HepG2 (cell line): ENCODE data around the gene ANTXR1. TPM values are rescaled to one million over a fixed set of nuclear protein-coding genes. Genes with fewer than 3 reads are reported as not detected.
A peak's percentile ranks its signal among the peaks of the same experiment; 100 is the strongest.

Experiments
- CREM ChIP-seq, 2 experiments: sonication (generic) in 1 of 2; formaldehyde crosslinking in 1 of 2; IDR thresholded peaks; 2 replicates each; pipeline versions ENCODE4 v1.4.0 to v1.6.1; 2016 to 2020; ENCODE audit warnings: antibody characterized with exemption in 1 of 2, mild to moderate bottlenecking in 1 of 2, missing genetic modification reagents in 1 of 2
- ETV5 ChIP-seq: IDR thresholded peaks from 2 replicates; pipeline ENCODE4 v1.6.1; 2018; ENCODE audit warnings: missing biosample characterization, missing genetic modification reagents, inconsistent platforms, borderline replicate concordance
- GLI4 ChIP-seq: sonication (generic); formaldehyde crosslinking; IDR thresholded peaks from 2 replicates; pipeline ENCODE4 v1.5.1; 2020; ENCODE audit warnings: missing genetic modification reagents, mild to moderate bottlenecking, moderate library complexity, borderline replicate concordance
- HDAC1 ChIP-seq: sonication (generic); formaldehyde crosslinking; IDR thresholded peaks from 2 replicates; pipeline ENCODE4 v1.5.1; 2020; ENCODE audit warnings: mild to moderate bottlenecking, missing genetic modification reagents
- HDAC2 ChIP-seq: sonication (generic); formaldehyde crosslinking; IDR thresholded peaks from 2 replicates; pipeline ENCODE4 v1.4.0; 2020; ENCODE audit warnings: missing genetic modification reagents
- KAT2B ChIP-seq: fragments of 150-350 bp; IDR thresholded peaks from 2 replicates; pipeline ENCODE4 v1.6.1; 2014; ENCODE audit warnings: low read depth, low read length, borderline replicate concordance
- PHF5A ChIP-seq: IDR thresholded peaks from one replicate; pipeline ENCODE4 v1.6.1; 2018; ENCODE audit warnings: low read depth, missing genetic modification reagents; ENCODE audit not compliant: unreplicated experiment
- RXRA ChIP-seq: sonication (generic); formaldehyde crosslinking; IDR thresholded peaks from 2 replicates; pipeline ENCODE4 v1.5.1; 2020; ENCODE audit warnings: missing genetic modification reagents
- SMAD3 ChIP-seq: sonication (generic); formaldehyde crosslinking; IDR thresholded peaks from 2 replicates; pipeline ENCODE4 v1.4.0; 2020; ENCODE audit warnings: missing genetic modification reagents
- ZNF101 ChIP-seq: sonication (generic); formaldehyde crosslinking; IDR thresholded peaks from 2 replicates; pipeline ENCODE4 v1.4.0; 2020; ENCODE audit warnings: mild to moderate bottlenecking, low read depth, missing genetic modification reagents, borderline replicate concordance
- ZNF333 ChIP-seq: sonication (generic); formaldehyde crosslinking; IDR thresholded peaks from 2 replicates; pipeline ENCODE4 v1.4.0; 2020; ENCODE audit warnings: mild to moderate bottlenecking, missing genetic modification reagents, borderline replicate concordance
- ZNF562 ChIP-seq: sonication (generic); formaldehyde crosslinking; IDR thresholded peaks from 2 replicates; pipeline ENCODE4 v1.8.0; 2022; ENCODE audit warnings: missing genetic modification reagents, borderline replicate concordance
- ZNF616 ChIP-seq: sonication (generic); formaldehyde crosslinking; IDR thresholded peaks from 2 replicates; pipeline ENCODE4 v1.5.0; 2020; ENCODE audit warnings: low read depth, mild to moderate bottlenecking, missing genetic modification reagents
- ZNF660 ChIP-seq: sonication (generic); formaldehyde crosslinking; IDR thresholded peaks from 2 replicates; pipeline ENCODE4 v1.5.1; 2020; ENCODE audit warnings: mild to moderate bottlenecking, low read depth, missing genetic modification reagents, borderline replicate concordance
- polyA plus RNA-seq, 8 experiments: library from polyadenylated mRNA; depleted of rRNA in 3 of 8; stranded (reverse) in 7 of 8; unstranded in 1 of 8; fragments of >200 nt; fragmentation: Illumina TruSeq in 4 of 8; extraction: Trizol in 4 of 8; gene quantifications; 2 replicates each; pipeline versions ENCODE4 v1.2.1 to v1.2.3, GENCODE V29; 2011 to 2016; ENCODE audit warnings: low read depth in 4 of 8, missing spikeins in 1 of 8, mixed read lengths in 1 of 8; ENCODE audit not compliant: insufficient read depth in 1 of 8
- total RNA-seq, 5 experiments: library from RNA; depleted of rRNA; stranded (reverse); fragments of >200 nt; fragmentation: Illumina TruSeq; extraction: Trizol; gene quantifications; 2 replicates each; pipeline ENCODE4 v1.2.3, GENCODE V29; 2016; ENCODE audit warnings: low read depth in 1 of 5
- TF ChIP-seq, protein P1 (sequence below): sonication (generic); formaldehyde crosslinking; IDR thresholded peaks from 2 replicates; pipeline ENCODE4 v1.9.0; 2021; ENCODE audit warnings: mild to moderate bottlenecking, missing genetic modification reagents
- TF ChIP-seq, protein P2 (sequence below): sonication (generic); formaldehyde crosslinking; IDR thresholded peaks from 2 replicates; pipeline ENCODE4 v1.4.0; 2020; ENCODE audit warnings: missing genetic modification reagents
- TF ChIP-seq, protein P3 (sequence below): sonication (generic); formaldehyde crosslinking; IDR thresholded peaks from 2 replicates; pipeline ENCODE4 v1.8.1; 2023; ENCODE audit warnings: missing genetic modification reagents, mild to moderate bottlenecking, borderline replicate concordance
- TF ChIP-seq, protein P4 (sequence below): sonication (generic); formaldehyde crosslinking; IDR thresholded peaks from 2 replicates; pipeline ENCODE4 v1.4.0; 2020; ENCODE audit warnings: missing genetic modification reagents

Gene ANTXR1
- total and polyA plus RNA-seq, 2 of the 13 experiments (the other 11 are each of a cell fraction or from before 2014, with no cell fraction given): 4.5 to 12.7 TPM

DNA sequence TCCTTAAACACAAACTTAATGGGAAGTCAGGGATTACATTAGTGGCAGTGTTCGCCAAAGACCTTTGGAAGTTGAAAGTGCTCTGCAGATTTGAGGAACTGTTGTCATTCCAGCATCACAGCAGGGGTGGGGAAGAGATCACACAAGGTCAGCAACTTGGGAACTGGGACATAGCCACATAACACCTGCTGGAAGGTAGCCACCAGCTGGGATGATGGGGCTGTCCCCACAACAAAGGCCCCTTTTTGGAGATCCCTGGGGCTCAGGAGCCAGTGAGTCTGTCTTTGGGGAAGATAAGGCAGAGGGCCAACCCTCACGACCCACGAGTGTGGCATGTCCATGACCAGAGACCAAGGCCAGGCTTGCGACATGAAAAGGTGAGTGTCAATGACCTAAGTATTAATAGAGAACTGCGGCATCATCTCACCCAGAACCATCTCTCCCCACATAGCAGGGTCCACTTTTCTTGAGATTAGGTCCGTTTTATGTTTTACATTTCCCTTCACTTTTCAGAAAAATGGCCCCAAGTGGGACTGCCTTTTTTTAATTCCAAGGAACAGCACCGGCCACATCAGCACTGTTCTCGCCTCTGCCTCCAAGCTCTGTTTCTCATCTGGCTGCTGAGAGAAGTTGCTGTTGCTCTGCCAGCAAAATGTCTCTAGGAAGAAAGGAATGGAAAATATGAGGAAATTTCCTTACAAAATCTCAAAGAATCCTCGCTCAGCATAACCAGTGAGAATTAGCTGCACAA, 267.1 kb downstream of the ANTXR1 start (continued):
- TF ChIP-seq GLI4 (no peak), HDAC1 (peak; percentile 74; the same call in 1 of the 2 replicates), HDAC2 (peak; percentile 86), RXRA (CRISPR knock-in tag) (peak; percentile 98), PHF5A (CRISPR knock-in tag) (no peak), ZNF562 (CRISPR knock-in tag) (no peak), SMAD3 (CRISPR knock-in tag) (peak; percentile 56; the same call in 1 of the 2 replicates), ZNF616 (CRISPR knock-in tag) (no peak), ZNF660 (no peak), ZNF333 (CRISPR knock-in tag) (no peak), KAT2B (no peak), ZNF101 (CRISPR knock-in tag) (no peak), ETV5 (peak; percentile 35; the same call in 1 of the 2 replicates), CREM (IDR thresholded peaks at IDR 0.05) (peak; percentile 70; the same call in 1 of the 2 replicates), CREM (CRISPR knock-in tag; IDR thresholded peaks at IDR 0.05) (no peak)
- TF ChIP-seq, protein P1, sequence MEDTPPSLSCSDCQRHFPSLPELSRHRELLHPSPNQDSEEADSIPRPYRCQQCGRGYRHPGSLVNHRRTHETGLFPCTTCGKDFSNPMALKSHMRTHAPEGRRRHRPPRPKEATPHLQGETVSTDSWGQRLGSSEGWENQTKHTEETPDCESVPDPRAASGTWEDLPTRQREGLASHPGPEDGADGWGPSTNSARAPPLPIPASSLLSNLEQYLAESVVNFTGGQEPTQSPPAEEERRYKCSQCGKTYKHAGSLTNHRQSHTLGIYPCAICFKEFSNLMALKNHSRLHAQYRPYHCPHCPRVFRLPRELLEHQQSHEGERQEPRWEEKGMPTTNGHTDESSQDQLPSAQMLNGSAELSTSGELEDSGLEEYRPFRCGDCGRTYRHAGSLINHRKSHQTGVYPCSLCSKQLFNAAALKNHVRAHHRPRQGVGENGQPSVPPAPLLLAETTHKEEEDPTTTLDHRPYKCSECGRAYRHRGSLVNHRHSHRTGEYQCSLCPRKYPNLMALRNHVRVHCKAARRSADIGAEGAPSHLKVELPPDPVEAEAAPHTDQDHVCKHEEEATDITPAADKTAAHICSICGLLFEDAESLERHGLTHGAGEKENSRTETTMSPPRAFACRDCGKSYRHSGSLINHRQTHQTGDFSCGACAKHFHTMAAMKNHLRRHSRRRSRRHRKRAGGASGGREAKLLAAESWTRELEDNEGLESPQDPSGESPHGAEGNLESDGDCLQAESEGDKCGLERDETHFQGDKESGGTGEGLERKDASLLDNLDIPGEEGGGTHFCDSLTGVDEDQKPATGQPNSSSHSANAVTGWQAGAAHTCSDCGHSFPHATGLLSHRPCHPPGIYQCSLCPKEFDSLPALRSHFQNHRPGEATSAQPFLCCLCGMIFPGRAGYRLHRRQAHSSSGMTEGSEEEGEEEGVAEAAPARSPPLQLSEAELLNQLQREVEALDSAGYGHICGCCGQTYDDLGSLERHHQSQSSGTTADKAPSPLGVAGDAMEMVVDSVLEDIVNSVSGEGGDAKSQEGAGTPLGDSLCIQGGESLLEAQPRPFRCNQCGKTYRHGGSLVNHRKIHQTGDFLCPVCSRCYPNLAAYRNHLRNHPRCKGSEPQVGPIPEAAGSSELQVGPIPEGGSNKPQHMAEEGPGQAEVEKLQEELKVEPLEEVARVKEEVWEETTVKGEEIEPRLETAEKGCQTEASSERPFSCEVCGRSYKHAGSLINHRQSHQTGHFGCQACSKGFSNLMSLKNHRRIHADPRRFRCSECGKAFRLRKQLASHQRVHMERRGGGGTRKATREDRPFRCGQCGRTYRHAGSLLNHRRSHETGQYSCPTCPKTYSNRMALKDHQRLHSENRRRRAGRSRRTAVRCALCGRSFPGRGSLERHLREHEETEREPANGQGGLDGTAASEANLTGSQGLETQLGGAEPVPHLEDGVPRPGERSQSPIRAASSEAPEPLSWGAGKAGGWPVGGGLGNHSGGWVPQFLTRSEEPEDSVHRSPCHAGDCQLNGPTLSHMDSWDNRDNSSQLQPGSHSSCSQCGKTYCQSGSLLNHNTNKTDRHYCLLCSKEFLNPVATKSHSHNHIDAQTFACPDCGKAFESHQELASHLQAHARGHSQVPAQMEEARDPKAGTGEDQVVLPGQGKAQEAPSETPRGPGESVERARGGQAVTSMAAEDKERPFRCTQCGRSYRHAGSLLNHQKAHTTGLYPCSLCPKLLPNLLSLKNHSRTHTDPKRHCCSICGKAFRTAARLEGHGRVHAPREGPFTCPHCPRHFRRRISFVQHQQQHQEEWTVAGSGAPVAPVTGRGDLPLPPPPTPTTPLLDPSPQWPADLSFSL (CRISPR knock-in tag): no peak
- TF ChIP-seq, protein P2, sequence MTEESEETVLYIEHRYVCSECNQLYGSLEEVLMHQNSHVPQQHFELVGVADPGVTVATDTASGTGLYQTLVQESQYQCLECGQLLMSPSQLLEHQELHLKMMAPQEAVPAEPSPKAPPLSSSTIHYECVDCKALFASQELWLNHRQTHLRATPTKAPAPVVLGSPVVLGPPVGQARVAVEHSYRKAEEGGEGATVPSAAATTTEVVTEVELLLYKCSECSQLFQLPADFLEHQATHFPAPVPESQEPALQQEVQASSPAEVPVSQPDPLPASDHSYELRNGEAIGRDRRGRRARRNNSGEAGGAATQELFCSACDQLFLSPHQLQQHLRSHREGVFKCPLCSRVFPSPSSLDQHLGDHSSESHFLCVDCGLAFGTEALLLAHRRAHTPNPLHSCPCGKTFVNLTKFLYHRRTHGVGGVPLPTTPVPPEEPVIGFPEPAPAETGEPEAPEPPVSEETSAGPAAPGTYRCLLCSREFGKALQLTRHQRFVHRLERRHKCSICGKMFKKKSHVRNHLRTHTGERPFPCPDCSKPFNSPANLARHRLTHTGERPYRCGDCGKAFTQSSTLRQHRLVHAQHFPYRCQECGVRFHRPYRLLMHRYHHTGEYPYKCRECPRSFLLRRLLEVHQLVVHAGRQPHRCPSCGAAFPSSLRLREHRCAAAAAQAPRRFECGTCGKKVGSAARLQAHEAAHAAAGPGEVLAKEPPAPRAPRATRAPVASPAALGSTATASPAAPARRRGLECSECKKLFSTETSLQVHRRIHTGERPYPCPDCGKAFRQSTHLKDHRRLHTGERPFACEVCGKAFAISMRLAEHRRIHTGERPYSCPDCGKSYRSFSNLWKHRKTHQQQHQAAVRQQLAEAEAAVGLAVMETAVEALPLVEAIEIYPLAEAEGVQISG: peak; percentile 45; the same call in 1 of the 2 replicates
- TF ChIP-seq, protein P3, sequence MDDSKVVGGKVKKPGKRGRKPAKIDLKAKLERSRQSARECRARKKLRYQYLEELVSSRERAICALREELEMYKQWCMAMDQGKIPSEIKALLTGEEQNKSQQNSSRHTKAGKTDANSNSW (CRISPR knock-in tag): no peak
- TF ChIP-seq, protein P4, sequence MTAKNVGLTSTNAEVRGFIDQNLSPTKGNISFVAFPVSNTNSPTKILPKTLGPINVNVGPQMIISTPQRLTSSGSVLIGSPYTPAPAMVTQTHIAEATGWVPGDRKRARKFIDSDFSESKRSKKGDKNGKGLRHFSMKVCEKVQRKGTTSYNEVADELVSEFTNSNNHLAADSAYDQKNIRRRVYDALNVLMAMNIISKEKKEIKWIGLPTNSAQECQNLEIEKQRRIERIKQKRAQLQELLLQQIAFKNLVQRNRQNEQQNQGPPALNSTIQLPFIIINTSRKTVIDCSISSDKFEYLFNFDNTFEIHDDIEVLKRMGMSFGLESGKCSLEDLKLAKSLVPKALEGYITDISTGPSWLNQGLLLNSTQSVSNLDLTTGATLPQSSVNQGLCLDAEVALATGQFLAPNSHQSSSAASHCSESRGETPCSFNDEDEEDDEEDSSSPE: no peak; the same call in 1 of the 2 replicates
